NCI-H1048 (cell line): ENCODE measurements around the gene PALLD.

Experiments used
- DNase-seq: peaks from one replicate; lab custom pipeline; 2025; lab: John Stamatoyannopoulos, UW

Gene PALLD

GRCh38 chr4:168528131-168528949 is 31.5 kb downstream of the PALLD start:
- DNase-seq = no peak

DNA sequence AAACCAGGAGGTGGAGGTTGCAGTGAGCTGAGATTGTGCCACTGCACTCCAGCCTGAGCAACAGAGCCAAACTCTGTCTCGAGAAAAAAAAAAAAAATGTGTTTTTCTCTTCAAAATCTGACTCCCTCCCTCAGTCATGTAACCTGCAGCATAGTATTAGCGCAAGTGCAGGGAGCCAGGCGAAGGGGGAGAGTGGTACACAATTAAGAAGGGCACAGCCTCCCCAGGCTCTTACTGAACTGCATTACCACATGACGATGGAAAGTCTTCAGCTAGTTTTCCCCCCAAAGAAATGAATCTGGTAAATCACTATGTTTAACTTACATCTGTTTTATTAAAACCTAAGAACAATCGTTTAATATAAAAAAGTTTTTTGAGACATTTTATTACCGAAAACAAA is 32.4 kb downstream of the PALLD start:
- DNase-seq = no peak

DNA sequence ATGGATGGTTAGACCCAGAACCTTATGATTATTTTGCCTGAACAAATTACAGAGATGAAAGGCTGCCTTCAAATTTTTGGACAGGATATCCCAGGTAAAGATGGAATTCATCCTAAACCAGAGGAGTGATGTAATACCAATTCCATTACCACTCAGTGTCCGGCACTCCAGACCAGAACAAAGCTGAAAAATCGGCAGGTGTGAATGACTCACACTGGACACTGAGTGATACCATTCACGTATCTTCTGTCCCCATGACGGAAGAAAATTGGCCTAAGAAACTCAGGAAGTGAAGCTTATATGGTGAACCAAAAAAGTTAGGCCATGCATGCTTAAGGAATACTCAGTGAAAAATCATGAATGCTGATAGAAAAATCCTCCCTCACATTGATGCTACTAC is 34.5 kb downstream of the PALLD start:
- no peak for DNase-seq

- DNase-seq = no peak
Observed at GRCh38 chr4:168534535-168534934, 37.7 kb downstream of the PALLD start.

DNA sequence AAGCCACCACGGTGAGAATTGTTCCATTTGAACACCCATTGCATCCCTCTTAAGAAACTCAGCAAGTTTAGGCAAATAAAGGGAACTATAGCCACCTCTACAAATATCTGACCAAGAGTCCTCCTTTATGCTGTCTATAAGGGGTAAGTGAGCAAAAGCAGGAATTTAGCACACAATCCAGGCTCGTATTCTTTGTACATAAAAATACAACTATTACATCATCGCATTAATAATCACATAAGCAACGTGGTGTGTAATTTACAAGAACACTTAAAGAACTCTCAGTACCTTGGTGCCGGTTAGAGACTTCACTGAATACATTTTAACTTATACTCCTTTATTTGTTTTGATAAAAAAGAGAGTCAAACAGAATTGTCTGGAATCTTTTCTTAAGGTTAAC is 38.8 kb downstream of the PALLD start:
- no peak for DNase-seq

- DNase-seq = no peak
Observed at GRCh38 chr4:168536448-168536847, 39.6 kb downstream of the PALLD start.

DNA sequence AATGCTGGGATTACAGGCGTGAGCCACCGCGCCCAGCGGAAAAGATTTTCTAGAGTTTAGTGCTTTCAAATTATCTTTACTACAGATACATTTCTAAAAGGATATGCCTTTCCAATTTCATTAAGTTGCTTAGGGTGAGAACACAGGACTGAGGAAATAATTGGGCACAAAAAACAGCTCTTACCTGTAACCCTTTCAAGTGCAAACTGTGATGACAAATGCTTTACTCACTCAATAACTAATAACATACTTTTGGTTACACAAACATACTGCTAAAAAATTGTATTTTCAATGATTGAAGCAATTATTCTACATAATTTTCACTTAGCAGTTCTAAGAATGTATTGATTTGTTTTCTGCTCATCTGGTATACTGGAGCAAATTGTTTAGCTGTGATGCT is 40.2 kb downstream of the PALLD start:
- no peak for DNase-seq

DNA sequence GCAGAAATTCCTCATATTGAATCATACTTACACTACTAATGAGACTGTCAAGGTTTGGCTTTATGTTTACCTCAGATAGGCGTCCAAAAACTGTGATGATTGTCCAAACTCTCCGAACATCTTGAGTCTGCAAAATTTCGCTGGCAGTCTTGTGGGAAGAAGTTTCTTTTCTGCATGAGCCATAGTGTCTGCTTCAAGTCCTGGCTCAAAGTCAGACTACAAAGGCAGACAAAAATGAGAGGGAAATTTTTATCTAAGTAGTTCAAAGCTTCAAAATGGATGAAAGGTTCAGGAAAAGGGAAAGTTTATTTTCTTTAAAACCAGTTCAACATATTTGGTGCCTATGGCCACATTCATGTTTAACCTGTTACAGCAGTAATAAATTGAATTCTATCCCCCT is 40.7 kb downstream of the PALLD start:
- no peak for DNase-seq

GRCh38 chr4:168538632-168539031 is 41.8 kb downstream of the PALLD start:
- no peak for DNase-seq

DNA sequence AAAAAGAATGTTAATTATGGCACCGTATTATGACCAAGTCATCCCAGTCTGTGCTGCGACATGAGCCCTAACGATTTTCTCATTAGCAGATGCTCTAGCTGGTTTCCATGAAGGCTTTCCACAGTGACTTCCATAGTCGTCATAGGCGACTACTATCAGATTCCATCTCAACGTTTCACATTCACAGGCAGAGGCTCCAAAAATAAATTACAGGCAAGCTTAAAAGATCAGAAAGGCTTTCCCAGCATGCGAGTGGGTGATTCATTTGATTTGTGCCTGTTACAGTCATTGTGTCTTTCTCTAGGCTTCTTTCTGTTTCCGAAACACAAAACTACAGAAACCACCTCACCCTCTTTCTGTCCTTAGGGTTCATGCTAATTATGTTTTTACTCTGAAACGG is 43.2 kb downstream of the PALLD start:
- no peak for DNase-seq

DNA sequence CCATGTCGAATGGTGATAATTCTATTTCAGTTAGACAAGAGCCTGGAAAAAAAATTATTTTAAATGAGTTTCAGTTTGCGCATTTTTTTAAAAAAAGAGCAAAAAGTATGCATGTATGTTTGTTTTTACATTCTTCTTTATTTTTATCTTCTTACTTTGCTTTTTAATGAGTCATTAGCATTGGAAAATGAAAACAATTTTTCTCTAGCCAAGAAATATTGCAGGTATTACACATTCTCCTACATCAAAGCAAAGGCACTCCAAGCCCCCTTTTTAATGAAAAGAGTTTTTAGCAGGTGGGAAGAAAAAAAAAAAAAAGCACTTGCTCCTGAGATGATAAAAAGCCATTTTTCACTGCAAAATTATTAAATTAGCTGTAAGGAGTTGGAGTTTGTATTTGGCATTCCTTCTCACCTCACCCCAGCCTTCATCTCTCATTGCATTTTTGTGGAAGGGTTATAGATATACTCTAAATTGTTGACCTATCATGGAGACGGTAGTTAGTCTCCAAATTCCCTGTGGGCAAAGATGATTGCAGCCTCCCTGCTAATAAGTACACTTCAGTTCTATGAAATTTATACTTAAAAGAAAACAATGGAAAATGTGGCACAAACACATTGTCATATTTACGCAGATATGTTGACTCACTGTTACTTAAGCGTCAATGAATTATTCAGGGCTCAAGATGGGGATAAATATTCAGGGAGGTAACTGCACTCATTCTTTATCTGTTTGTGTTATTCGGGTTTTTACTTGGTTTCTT is 43.8 kb downstream of the PALLD start:
- no peak for DNase-seq

DNA sequence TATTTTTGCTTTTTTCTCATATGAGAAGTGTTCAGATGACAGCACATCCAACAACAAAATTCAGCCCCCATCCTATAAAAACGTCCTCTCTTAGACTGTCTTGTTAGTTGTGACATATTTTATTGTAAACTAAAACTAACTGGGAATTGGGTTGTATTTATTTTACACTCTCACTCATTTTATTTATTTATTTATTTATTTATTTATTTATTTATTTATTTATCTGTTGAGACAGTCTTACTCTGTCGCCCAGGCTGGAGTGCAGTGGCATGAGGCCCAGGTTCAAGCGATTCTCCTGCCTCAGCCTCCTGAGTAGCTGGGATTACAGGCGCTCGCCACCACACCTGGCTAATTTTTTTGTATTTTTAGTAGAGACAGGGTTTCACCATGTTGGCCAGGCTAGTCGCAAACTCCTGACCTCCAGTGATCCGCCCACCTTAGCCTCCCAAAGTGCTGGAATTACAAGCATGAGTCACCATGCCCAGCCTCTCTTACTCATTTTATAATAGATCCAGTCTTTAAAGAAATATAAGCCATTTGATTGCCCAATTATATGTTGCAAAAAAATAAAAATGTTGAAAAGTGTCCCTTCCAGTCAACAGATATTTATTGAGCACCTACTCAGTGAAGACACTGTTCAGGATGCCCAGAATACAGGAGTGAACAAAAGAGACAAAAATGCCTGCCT is 44.6 kb downstream of the PALLD start:
- no peak for DNase-seq

- no peak for DNase-seq
Observed at GRCh38 chr4:168549143-168549542, 52.3 kb downstream of the PALLD start.

GRCh38 chr4:168550064-168550766 is 53.4 kb downstream of the PALLD start:
- no peak for DNase-seq

DNA sequence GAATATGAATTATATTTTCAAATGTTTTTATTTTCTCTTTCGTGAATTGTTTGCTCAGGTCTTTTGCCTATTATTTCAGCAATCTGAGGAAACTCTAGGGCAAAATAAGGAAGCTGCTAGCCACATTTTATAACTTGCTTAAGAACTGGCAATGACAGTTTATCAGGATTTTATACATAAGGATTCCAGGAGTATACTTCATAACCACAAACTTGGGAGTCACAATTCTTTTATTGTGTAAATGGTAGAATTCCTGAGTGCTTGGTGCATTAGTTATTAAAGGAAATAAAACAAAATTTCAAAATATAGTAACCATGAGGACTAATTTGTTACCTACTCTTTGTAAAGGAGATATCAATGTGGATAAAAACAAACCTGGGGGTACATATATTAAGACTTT is 54.4 kb downstream of the PALLD start:
- DNase-seq = no peak

- DNase-seq = no peak
Observed at GRCh38 chr4:168551945-168552695, 55.3 kb downstream of the PALLD start.

- DNase-seq = no peak
Observed at GRCh38 chr4:168553714-168554370, 57.0 kb downstream of the PALLD start.

DNA sequence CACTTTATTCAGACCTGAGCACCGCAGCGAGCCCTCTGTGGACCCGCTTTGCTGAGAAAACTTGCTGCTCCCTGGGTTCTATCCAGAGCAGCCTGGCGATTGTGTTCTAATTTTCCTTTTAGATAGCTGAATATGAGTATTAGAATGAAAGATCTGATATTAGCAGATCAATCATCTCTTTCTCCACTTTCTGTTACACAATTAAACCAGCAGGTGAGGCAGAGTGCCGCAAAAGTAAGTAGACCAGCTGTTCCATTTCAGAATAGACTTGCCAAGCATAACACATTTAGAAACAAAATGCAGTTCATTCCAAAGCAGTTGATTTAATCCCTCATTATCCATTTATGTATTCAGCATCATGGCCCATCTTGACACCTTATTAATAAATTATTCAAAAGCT is 58.6 kb downstream of the PALLD start:
- DNase-seq = no peak

DNA sequence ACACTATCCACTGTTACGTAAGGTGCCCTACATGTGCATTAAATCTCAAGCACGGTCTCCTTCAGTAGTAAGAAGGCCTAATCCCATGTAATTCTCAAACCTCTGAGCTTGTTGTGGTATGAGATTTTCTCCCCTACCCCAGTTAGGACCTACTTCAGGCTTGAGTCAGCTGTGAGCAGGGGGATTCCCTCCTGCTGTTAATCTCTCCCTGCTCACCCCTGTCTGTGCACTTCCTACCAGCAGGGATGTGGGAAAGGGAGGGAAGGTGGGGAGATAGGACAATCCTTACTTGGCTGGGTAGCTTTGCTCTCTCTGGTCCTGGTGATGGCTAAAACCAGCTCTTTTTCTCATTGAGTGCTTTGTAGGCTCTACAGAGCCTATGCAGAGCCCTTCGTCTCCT is 60.8 kb downstream of the PALLD start:
- no peak for DNase-seq

- DNase-seq = no peak
Observed at GRCh38 chr4:168558599-168558998, 61.7 kb downstream of the PALLD start.
